MM.1S (cell line): ENCODE results near the gene FAT4.

Experiments used
- DNase-seq: peaks from one replicate; pipeline ENCODE4 v3.0.0-alpha.2; 2015
- H2AFZ ChIP-seq: fragments of 300-600 bp; sonication (generic); 2 replicates; pipeline ENCODE4 v1.6.0; 2016; ENCODE audit warnings: antibody characterized with exemption, low read length
- H3F3A ChIP-seq: fragments of 300-600 bp; sonication (generic); 2 replicates; pipeline ENCODE4 v1.6.1; 2016; ENCODE audit warnings: mild to moderate bottlenecking, antibody characterized with exemption, low read length, moderate library complexity, mixed read lengths; ENCODE audit not compliant: insufficient read depth
- H3K27ac ChIP-seq: fragments of 300-600 bp; sonication (generic); 2 replicates; pipeline ENCODE4 v1.5.1; 2016; ENCODE audit warnings: mild to moderate bottlenecking, low read length
- H3K27me3 ChIP-seq: fragments of 300-600 bp; sonication (generic); replicated peaks from 2 replicates; pipeline ENCODE4 v1.6.0; 2016; ENCODE audit warnings: low read length; ENCODE audit not compliant: insufficient read depth
- H3K36me3 ChIP-seq: fragments of 300-600 bp; sonication (generic); replicated peaks from 2 replicates; pipeline ENCODE4 v1.6.1; 2016; ENCODE audit warnings: mild to moderate bottlenecking, low read length, mixed read lengths; ENCODE audit not compliant: insufficient read depth
- H3K4me1 ChIP-seq: fragments of 300-600 bp; sonication (generic); 2 replicates; pipeline ENCODE4 v1.6.1; 2016; ENCODE audit warnings: low read length, mixed read lengths
- H3K4me2 ChIP-seq: fragments of 300-600 bp; sonication (generic); 2 replicates; pipeline ENCODE4 v1.6.0; 2016; ENCODE audit warnings: low read depth, low read length
- H3K4me3 ChIP-seq: fragments of 300-600 bp; sonication (generic); 2 replicates; pipeline ENCODE4 v1.5.1; 2016; ENCODE audit warnings: low read length, mixed read lengths
- H3K79me2 ChIP-seq: fragments of 300-600 bp; sonication (generic); 2 replicates; pipeline ENCODE4 v1.6.1; 2016; ENCODE audit warnings: mixed run types, low read length, mixed read lengths
- H3K9ac ChIP-seq: fragments of 300-600 bp; sonication (generic); 2 replicates; pipeline ENCODE4 v1.6.1; 2016; ENCODE audit warnings: low read length, mixed read lengths
- H3K9me2 ChIP-seq: fragments of 300-600 bp; sonication (generic); replicated peaks from 2 replicates; pipeline ENCODE4 v1.6.1; 2016; ENCODE audit warnings: mild to moderate bottlenecking, low read length, mixed read lengths; ENCODE audit not compliant: insufficient read depth
- H3K9me3 ChIP-seq: fragments of 300-600 bp; sonication (generic); replicated peaks from 2 replicates; pipeline ENCODE4 v1.6.1; 2016; ENCODE audit warnings: mild to moderate bottlenecking, low read length, mixed read lengths; ENCODE audit not compliant: insufficient read depth
- H4K20me1 ChIP-seq: fragments of 300-600 bp; sonication (generic); 2 replicates; pipeline ENCODE4 v1.6.1; 2016; ENCODE audit warnings: mild to moderate bottlenecking, low read length, moderate library complexity, mixed read lengths; ENCODE audit not compliant: insufficient read depth
- EZH2 ChIP-seq: fragments of 300-600 bp; sonication (generic); optimal IDR thresholded peaks from 2 replicates; pipeline ENCODE3; 2017; ENCODE audit warnings: low read depth, mild to moderate bottlenecking, antibody characterized with exemption, low read length, mixed read lengths
- EZH2phosphoT487 ChIP-seq: fragments of 300-600 bp; sonication (generic); IDR thresholded peaks from 2 replicates; pipeline ENCODE4 v1.6.1; 2018; ENCODE audit warnings: antibody characterized with exemption, low read length
- TF ChIP-seq, protein P1 (sequence below): fragments of 300-600 bp; sonication (generic); IDR thresholded peaks from 2 replicates; pipeline ENCODE4 v1.5.1; 2016; ENCODE audit warnings: antibody characterized with exemption, low read length, mixed read lengths

The FAT4 gene

DNA sequence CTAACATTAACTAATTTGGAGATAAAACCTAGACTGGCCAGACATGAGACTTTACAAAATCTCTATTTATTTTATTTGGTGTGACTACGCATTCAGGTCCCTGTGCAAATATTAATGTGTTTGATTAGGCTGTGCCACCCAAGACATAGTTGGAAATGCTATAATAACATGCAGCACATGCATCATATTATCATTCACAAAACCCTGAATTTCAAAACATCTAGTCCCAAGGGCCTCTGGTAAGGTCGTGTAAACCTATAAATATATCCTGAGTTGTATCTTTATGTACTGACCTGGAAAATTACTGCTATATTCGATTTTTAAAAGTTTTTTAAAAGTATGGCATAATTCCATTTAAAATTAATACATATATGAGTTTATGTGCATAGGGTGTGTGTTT, 47.1 kb upstream of the FAT4 start:
- Histone ChIP-seq H3K9ac (no peak overlapping the region), H3K4me1 (no peaks in the 10 kb centered on the region), H3K9me2 (no peaks in the 10 kb centered on the region), H3K27me3 (no peaks in the 10 kb centered on the region), H4K20me1 (no peaks in the 10 kb centered on the region), H3K4me2 (no peak overlapping the region), H3K9me3 (no peaks in the 10 kb centered on the region), H3K79me2 (no peaks in the 10 kb centered on the region), H3F3A (no peaks in the 10 kb centered on the region), H3K36me3 (no peaks in the 10 kb centered on the region), H3K27ac (no peak overlapping the region), H2AFZ (no peak overlapping the region), H3K4me3 (no peak overlapping the region)
- no peak for DNase-seq
- no peak for TF ChIP-seq EZH2phosphoT487
- TF ChIP-seq, protein P1, sequence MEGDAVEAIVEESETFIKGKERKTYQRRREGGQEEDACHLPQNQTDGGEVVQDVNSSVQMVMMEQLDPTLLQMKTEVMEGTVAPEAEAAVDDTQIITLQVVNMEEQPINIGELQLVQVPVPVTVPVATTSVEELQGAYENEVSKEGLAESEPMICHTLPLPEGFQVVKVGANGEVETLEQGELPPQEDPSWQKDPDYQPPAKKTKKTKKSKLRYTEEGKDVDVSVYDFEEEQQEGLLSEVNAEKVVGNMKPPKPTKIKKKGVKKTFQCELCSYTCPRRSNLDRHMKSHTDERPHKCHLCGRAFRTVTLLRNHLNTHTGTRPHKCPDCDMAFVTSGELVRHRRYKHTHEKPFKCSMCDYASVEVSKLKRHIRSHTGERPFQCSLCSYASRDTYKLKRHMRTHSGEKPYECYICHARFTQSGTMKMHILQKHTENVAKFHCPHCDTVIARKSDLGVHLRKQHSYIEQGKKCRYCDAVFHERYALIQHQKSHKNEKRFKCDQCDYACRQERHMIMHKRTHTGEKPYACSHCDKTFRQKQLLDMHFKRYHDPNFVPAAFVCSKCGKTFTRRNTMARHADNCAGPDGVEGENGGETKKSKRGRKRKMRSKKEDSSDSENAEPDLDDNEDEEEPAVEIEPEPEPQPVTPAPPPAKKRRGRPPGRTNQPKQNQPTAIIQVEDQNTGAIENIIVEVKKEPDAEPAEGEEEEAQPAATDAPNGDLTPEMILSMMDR: no peak
- no peak for TF ChIP-seq EZH2

DNA sequence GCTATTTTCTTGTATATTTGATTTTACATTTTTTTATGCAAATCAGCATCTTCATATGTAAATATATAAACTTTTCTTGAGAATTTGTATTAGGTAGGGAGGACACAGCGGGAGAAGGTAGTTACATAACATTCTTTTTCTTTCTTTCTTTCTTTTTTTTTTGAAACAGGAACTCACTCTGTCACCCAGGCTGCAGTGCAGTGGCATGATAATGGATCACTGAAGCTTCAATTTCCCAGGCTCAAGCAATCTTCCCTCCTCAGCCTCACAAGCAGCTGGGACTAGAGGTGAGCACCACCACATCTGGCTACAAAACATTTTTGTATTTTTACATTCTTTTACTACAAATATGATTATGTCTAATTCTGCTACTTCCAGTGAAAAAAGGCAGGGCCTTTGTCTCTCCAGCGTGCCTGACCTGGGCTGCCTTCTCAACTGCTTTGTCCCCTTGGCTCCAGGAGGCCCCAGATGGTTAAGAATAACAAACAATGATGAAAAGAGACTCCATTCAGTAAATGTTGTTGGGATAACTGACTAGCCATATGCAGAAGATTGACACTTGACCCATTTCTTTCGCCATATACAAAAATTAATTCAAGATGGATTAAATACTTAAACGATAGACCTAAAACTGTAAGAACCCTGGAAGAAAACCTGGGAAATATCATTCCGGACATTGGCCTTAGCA, 46.5 kb upstream of the FAT4 start:
- H3K79me2 ChIP-seq: no peaks in the 10 kb centered on the region
- H4K20me1 ChIP-seq: no peaks in the 10 kb centered on the region
- DNase-seq: no peak
- H3K9me3 ChIP-seq: no peaks in the 10 kb centered on the region
- no peak overlapping the region for H3K4me3 ChIP-seq
- TF ChIP-seq EZH2 (no peak), EZH2phosphoT487 (no peak)
- TF ChIP-seq, protein P1: no peak
- no peaks in the 10 kb centered on the region for H3K9me2 ChIP-seq
- no peaks in the 10 kb centered on the region for H3F3A ChIP-seq
- no peak overlapping the region for H3K4me2 ChIP-seq
- H3K4me1 ChIP-seq: no peaks in the 10 kb centered on the region
- H3K27me3 ChIP-seq: no peaks in the 10 kb centered on the region
- no peak overlapping the region for H2AFZ ChIP-seq
- H3K27ac ChIP-seq: no peak overlapping the region
- no peak overlapping the region for H3K9ac ChIP-seq
- no peaks in the 10 kb centered on the region for H3K36me3 ChIP-seq

DNA sequence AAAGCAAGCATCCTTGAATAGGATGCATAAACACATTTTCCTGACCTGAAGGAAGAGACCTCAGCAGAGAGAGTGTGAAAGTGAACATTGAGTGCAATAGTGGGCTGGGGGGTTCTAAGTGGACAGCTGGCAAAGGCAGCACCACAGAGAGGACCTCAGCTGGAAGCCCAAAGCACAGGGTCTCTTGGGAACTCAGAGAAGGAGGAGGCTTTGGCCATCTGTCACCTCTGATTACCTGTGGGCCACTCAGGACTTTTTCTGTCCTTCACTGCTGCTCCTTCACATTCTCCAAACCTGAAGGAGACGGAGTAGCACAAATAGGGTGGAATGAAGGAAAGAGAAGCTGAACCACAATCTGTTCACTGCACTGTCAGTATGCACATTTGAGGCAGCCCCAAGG, 37.9 kb upstream of the FAT4 start:
- Histone ChIP-seq H2AFZ (no peak overlapping the region), H3K9me3 (no peaks in the 10 kb centered on the region), H3K36me3 (no peaks in the 10 kb centered on the region), H3K79me2 (no peaks in the 10 kb centered on the region), H3K4me3 (no peak overlapping the region), H3K4me2 (no peak overlapping the region), H3K9me2 (no peaks in the 10 kb centered on the region), H3F3A (no peaks in the 10 kb centered on the region), H3K9ac (no peak overlapping the region), H4K20me1 (no peaks in the 10 kb centered on the region), H3K27ac (no peak overlapping the region), H3K4me1 (no peaks in the 10 kb centered on the region), H3K27me3 (no peaks in the 10 kb centered on the region)
- TF ChIP-seq EZH2phosphoT487: no peak
- TF ChIP-seq, protein P1: no peak
- TF ChIP-seq EZH2: no peak
- DNase-seq: no peak
